CD4-positive, alpha-beta memory T cell (primary cell): ENCODE results near the gene ATP5F1D. TPM values are rescaled to one million over a fixed set of nuclear protein-coding genes. Genes with fewer than 3 reads are reported as not detected.

ENCODE experiments used
- CTCF ChIA-PET: fragments of 350-600 bp; sonication (Branson Sonifier 250); formaldehyde crosslinking; loops from one replicate; lab custom pipeline; 2021; ENCODE audit warnings: inconsistent platforms; ENCODE audit not compliant: partially characterized antibody; lab: Charles Lee
- POLR2A ChIA-PET: fragments of 350-600 bp; sonication (Branson Sonifier 250); formaldehyde crosslinking; loops from one replicate; lab custom pipeline; 2021; ENCODE audit not compliant: partially characterized antibody; lab: Charles Lee
- DNase-seq, 5 donors: peaks; one replicate each; pipeline versions ENCODE4 v3.0.0 to v3.0.0-alpha.2; 2020 to 2022; ENCODE audit warnings: mixed read lengths in 1 of 5
- H3K27ac ChIP-seq: one replicate; pipeline ENCODE4 v1.7.0; 2013; ENCODE audit warnings: low read depth, low read length
- H3K27me3 ChIP-seq: 2 replicates; pipeline ENCODE4 v1.7.0; 2013; ENCODE audit warnings: mild to moderate bottlenecking, low read length, moderate library complexity; ENCODE audit not compliant: insufficient read depth
- H3K36me3 ChIP-seq: 2 replicates; pipeline ENCODE4 v1.7.0; 2013; ENCODE audit warnings: mild to moderate bottlenecking, low read length, moderate library complexity; ENCODE audit not compliant: insufficient read depth
- H3K4me1 ChIP-seq: 2 replicates; pipeline ENCODE4 v1.7.0; 2013; ENCODE audit warnings: mild to moderate bottlenecking, low read length, moderate library complexity; ENCODE audit not compliant: insufficient read depth
- H3K4me3 ChIP-seq, 2 donors: one replicate each; pipeline ENCODE4 v1.7.0; 2013; ENCODE audit warnings: low read length in 2 of 2, mild to moderate bottlenecking in 1 of 2
- H3K9me3 ChIP-seq, 2 donors: one replicate each; pipeline ENCODE4 v1.7.0; 2013; ENCODE audit warnings: low read length in 2 of 2, control low read depth in 1 of 2; ENCODE audit not compliant: control insufficient read depth in 1 of 2
- H3K27ac Mint-ChIP-seq, 7 donors: one replicate each; pipeline ENCODE4 v1.8.0; 2020 to 2021; ENCODE audit warnings: mixed read lengths in 7 of 7, mild to moderate bottlenecking in 6 of 7, inconsistent platforms in 3 of 7, moderate library complexity in 3 of 7
- H3K27me3 Mint-ChIP-seq, 2 donors: one replicate each; pipeline ENCODE4 v1.8.0; 2020 to 2021; ENCODE audit warnings: mixed read lengths in 2 of 2
- H3K36me3 Mint-ChIP-seq, 2 donors: one replicate each; pipeline ENCODE4 v1.8.0; 2020 to 2021; ENCODE audit warnings: mixed read lengths in 2 of 2, inconsistent platforms in 1 of 2, mild to moderate bottlenecking in 1 of 2
- H3K4me1 Mint-ChIP-seq, 4 donors: one replicate each; pipeline ENCODE4 v1.8.0; 2020 to 2021; ENCODE audit warnings: mixed read lengths in 4 of 4, mild to moderate bottlenecking in 1 of 4
- H3K4me3 Mint-ChIP-seq, 8 donors: one replicate each; pipeline ENCODE4 v1.8.0; 2020 to 2021; ENCODE audit warnings: mixed read lengths in 8 of 8, mild to moderate bottlenecking in 7 of 8, moderate library complexity in 6 of 8, inconsistent platforms in 3 of 8
- H3K9me3 Mint-ChIP-seq, 8 donors: one replicate each; pipeline ENCODE4 v1.8.0; 2020 to 2021; ENCODE audit warnings: mixed read lengths in 8 of 8, mild to moderate bottlenecking in 5 of 8, inconsistent platforms in 3 of 8, moderate library complexity in 1 of 8
- intact Hi-C: fragments of 100-400 bp; cut with micrococcal nuclease; formaldehyde crosslinking; loops from one replicate; pipeline ENCODE4 v1.15.1; 2023
- polyA plus RNA-seq, 2 donors: library from polyadenylated mRNA; unstranded; fragments of 300-500 nt; fragmentation: Illumina TruSeq; gene quantifications; one replicate each; pipeline ENCODE4 v1.2.3, GENCODE V29; 2021
- total RNA-seq, 2 experiments: library from RNA; stranded (reverse); gene quantifications; one replicate each; pipeline ENCODE4 v1.2.3, GENCODE V29; 2021

Gene ATP5F1D
- total and polyA plus RNA-seq, 4 experiments from 2014 or later = 105 to 243 (median 120) TPM

DNA sequence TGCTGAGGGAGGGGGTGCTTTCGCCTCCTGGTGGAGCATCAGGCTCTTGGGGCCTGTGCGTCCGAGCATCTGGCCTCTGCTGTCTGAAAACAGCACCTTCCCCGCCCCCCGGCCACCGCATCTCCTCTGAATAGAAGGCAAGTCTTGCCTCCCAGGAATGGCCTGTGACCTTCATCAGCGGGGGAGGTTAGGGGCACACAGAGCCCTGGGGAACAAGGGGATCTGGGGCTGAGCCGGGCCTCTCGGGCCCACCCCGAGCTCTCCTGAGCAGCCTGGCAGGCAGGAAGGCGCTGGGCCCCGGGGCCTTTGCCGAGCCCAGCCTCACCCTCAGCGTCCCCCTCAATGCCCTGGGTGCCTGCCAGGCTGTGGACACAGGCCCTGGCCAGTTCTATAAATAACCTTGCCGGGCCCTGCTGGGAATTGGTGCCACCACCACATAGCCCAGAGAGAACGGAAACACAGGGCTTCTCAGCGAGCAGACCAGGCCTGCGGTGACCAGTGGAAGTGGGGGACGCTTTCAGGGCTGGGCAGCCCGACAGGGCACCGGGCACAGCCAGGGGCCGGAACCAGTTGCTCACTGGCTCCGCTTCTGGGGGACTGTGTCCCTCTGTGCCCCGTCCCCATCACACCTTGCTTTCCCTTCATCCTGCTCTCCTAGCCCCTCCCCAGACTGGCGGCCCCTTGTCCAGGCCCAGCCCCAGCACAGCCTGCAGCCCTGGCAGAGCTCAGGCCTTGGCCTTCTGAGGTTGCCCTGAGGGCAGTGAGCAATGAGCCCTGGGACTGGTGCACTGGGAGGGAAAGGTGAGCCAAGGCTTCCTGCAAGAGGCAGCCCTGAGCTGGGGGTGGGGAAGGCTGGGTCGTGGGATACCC, 26.5 kb upstream of the ATP5F1D start:
- CTCF ChIA-PET = interaction anchor here (1.2 kb wide), 1 partner anchor 31 kb away, joined by 4 read pairs; no protein-coding TSS in a partner anchor
- no peaks in the 10 kb centered on the region for H3K27me3 Mint-ChIP-seq
- intact Hi-C loops = no loop called here
- no peak for DNase-seq
- H3K4me3 ChIP-seq = no peak overlapping the region
- peak overlapping the region in 2 of 7 donors; percentile 12 to 70 for H3K27ac Mint-ChIP-seq
- POLR2A ChIA-PET = interaction anchor here (1.1 to 3.7 kb wide), 2 partner anchors 8 to 54 kb away, joined by 3 to 20 read pairs; partner anchors contain the start of gene CIRBP
- peaks cover 17 to 45% (median 24%) of the 10 kb centered on the region in 4 donors for H3K4me1 Mint-ChIP-seq
- H3K27me3 ChIP-seq = no peaks in the 10 kb centered on the region
- H3K36me3 Mint-ChIP-seq = peaks cover 8 to 15% of the 10 kb centered on the region in 2 donors
- H3K9me3 ChIP-seq = no peaks in the 10 kb centered on the region
- H3K36me3 ChIP-seq = peaks cover 5% of the 10 kb centered on the region
- H3K4me1 ChIP-seq = peaks cover 40% of the 10 kb centered on the region
- H3K9me3 Mint-ChIP-seq = no peaks in the 10 kb centered on the region
- H3K27ac ChIP-seq = peak overlapping the region; percentile 79
- H3K4me3 Mint-ChIP-seq = no peak overlapping the region

GRCh38 chr19:1216756-1217155, 24.8 kb upstream of the ATP5F1D start:
- DNase-seq = no peak
- POLR2A ChIA-PET = no interaction called here
- Histone ChIP-seq H3K9me3 (no peaks in the 10 kb centered on the region), H3K4me3 (no peak overlapping the region), H3K4me1 (peaks cover 29% of the 10 kb centered on the region), H3K27me3 (no peaks in the 10 kb centered on the region), H3K36me3 (peaks cover 16% of the 10 kb centered on the region), H3K27ac (no peak overlapping the region)
- H3K27ac Mint-ChIP-seq = peak overlapping the region in 4 of 7 donors; percentile 12 to 69 (median 40)
- intact Hi-C loops = no loop called here
- peaks cover 14 to 30% (median 19%) of the 10 kb centered on the region in 4 donors for H3K4me1 Mint-ChIP-seq
- CTCF ChIA-PET = interaction anchor here (0.6 kb wide), 1 partner anchor 166 kb away, joined by 3 read pairs; no protein-coding TSS in a partner anchor
- H3K27me3 Mint-ChIP-seq = no peaks in the 10 kb centered on the region
- no peaks in the 10 kb centered on the region for H3K9me3 Mint-ChIP-seq
- H3K36me3 Mint-ChIP-seq = peaks cover 8 to 16% of the 10 kb centered on the region in 2 donors
- H3K4me3 Mint-ChIP-seq = no peak overlapping the region

GRCh38 chr19:1217366-1217765, 24.2 kb upstream of the ATP5F1D start:
- POLR2A ChIA-PET = no interaction called here

DNA sequence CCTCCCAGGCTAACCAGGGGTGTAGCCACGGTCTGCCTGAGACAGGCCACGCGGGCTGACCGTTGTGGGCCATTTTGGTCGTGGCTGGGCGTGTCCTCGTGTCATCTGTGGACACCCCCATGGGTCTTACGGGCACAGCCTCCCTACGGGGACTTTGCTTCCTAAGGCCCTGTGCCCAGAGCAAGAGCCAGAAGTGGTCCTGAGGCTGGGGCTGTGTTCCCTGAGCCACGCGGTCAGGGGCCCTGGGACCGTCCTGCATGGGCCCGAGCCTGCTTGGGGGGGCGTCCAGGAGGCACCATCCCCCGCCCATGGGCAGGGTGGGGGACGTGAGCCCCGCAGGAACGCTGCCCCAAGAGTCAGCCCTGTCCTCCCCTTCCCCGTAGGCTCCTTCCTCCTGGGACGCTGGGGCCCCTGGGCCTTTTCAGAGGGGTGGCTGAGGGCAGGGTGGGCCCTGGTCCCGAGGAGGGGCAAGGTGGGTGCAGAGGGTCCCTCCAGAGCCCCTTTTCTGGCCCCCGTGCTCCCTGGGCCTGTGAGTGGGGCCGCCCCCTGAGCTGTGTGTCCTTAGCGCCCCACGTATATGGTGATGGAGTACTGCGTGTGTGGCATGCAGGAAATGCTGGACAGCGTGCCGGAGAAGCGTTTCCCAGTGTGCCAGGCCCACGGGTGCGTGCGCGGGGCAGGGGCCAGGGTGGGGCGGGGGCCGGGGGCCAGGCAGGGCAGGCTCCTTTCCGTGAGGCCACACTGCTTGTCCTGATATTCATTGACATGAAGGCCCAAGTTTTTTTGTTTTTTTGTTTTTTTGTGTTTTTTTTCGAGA, 22.6 kb upstream of the ATP5F1D start:
- no peak overlapping the region for H3K4me3 ChIP-seq
- no peak for DNase-seq
- Mint-ChIP-seq H3K27me3 (no peaks in the 10 kb centered on the region), H3K27ac (no peak overlapping the region), H3K4me3 (no peak overlapping the region), H3K36me3 (peaks cover under 1 to 10% of the 10 kb centered on the region in 2 donors), H3K4me1 (peaks cover 5 to 18% (median 8%) of the 10 kb centered on the region in 4 donors), H3K9me3 (no peaks in the 10 kb centered on the region)
- CTCF ChIA-PET = no interaction called here
- POLR2A ChIA-PET = no interaction called here
- H3K36me3 ChIP-seq = peaks cover 15% of the 10 kb centered on the region
- no peaks in the 10 kb centered on the region for H3K27me3 ChIP-seq
- no peaks in the 10 kb centered on the region for H3K9me3 ChIP-seq
- no peak overlapping the region for H3K27ac ChIP-seq
- H3K4me1 ChIP-seq = peaks cover 7% of the 10 kb centered on the region
- intact Hi-C loops = no loop called here

More at GRCh38 chr19:1217366-1217765, 24.2 kb upstream of the ATP5F1D start:
- Mint-ChIP-seq H3K36me3 (peaks cover 8 to 15% of the 10 kb centered on the region in 2 donors), H3K27ac (peak overlapping the region in 2 of 7 donors; percentile 60 to 62), H3K27me3 (no peaks in the 10 kb centered on the region), H3K4me1 (peaks cover 13 to 29% (median 17%) of the 10 kb centered on the region in 4 donors), H3K9me3 (no peaks in the 10 kb centered on the region), H3K4me3 (no peak overlapping the region)
- Histone ChIP-seq H3K27me3 (no peaks in the 10 kb centered on the region), H3K4me3 (no peak overlapping the region), H3K36me3 (peaks cover 15% of the 10 kb centered on the region), H3K27ac (no peak overlapping the region), H3K4me1 (peaks cover 23% of the 10 kb centered on the region), H3K9me3 (no peaks in the 10 kb centered on the region)
- CTCF ChIA-PET = no interaction called here
- intact Hi-C loops = no loop called here
- no peak for DNase-seq

DNA sequence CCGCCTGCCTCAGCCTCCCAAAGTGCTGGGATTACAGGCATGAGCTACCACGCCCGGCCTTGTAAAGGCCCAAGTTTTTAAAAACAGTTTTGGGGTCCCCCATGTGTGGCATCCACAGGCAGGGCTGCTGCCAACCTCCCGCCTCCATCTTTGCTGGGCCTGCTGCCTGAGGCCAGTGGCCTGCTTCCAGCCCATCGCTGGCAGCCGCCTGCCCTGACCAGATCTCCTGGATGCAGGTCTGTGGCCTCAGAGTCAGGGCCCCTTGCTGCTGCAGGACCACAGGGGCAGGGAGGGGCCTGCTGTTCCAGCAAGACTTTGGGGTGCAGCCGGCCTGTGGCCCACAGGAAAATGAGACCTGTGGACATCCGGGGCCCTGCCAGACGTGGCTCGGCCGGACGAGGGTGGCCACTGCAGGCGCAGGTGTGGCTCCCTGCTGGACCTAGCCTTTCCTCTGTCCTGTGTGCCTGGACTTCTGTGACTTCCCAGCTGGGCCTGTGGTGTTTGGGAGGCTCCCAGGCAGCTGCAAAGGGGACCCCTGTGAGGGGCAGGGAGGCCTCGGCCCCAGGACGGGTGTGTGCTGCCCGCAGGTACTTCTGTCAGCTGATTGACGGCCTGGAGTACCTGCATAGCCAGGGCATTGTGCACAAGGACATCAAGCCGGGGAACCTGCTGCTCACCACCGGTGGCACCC, 21.6 kb upstream of the ATP5F1D start:
- H3K4me1 Mint-ChIP-seq = peaks cover 2 to 13% (median 4%) of the 10 kb centered on the region in 4 donors
- Histone ChIP-seq H3K9me3 (no peaks in the 10 kb centered on the region), H3K27me3 (no peaks in the 10 kb centered on the region), H3K27ac (no peak overlapping the region), H3K4me3 (no peak overlapping the region), H3K4me1 (no peaks in the 10 kb centered on the region), H3K36me3 (peaks cover 15% of the 10 kb centered on the region)
- H3K36me3 Mint-ChIP-seq = peaks cover 0 to 8% of the 10 kb centered on the region in 2 donors
- ChIA-PET POLR2A (no interaction called here), CTCF (no interaction called here)
- H3K4me3 Mint-ChIP-seq = no peak overlapping the region
- H3K9me3 Mint-ChIP-seq = no peaks in the 10 kb centered on the region
- intact Hi-C loops = no loop called here
- no peaks in the 10 kb centered on the region for H3K27me3 Mint-ChIP-seq
- no peak overlapping the region for H3K27ac Mint-ChIP-seq
- DNase-seq = no peak

DNA sequence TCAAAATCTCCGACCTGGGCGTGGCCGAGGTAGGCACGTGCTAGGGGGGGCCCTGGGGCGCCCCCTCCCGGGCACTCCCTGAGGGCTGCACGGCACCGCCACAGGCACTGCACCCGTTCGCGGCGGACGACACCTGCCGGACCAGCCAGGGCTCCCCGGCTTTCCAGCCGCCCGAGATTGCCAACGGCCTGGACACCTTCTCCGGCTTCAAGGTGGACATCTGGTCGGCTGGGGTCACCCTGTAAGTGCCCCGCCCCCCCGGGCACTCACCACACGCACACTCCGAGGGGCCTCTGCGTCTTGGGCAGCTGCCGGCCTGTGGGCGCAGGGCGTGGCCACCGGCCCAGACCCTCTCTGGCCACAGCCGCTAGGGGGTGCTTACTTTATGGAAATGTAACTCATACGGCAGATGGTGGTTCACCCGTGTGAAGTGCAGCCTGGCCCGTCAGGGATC, 21.0 kb upstream of the ATP5F1D start:
- CTCF ChIA-PET = no interaction called here
- H3K4me1 ChIP-seq = no peaks in the 10 kb centered on the region
- H3K4me3 ChIP-seq = no peak overlapping the region
- H3K27me3 ChIP-seq = no peaks in the 10 kb centered on the region
- intact Hi-C loops = no loop called here
- Mint-ChIP-seq H3K27me3 (no peaks in the 10 kb centered on the region), H3K27ac (no peak overlapping the region), H3K36me3 (peaks cover 0 to 11% of the 10 kb centered on the region in 2 donors), H3K4me3 (no peak overlapping the region), H3K9me3 (no peaks in the 10 kb centered on the region), H3K4me1 (peaks cover 2 to 13% (median 4%) of the 10 kb centered on the region in 4 donors)
- DNase-seq = no peak
- H3K9me3 ChIP-seq = no peaks in the 10 kb centered on the region
- POLR2A ChIA-PET = no interaction called here
- peaks cover 15% of the 10 kb centered on the region for H3K36me3 ChIP-seq
- no peak overlapping the region for H3K27ac ChIP-seq
